GM12891 (cell line): Measurements from ENCODE around the gene PCP4.

ENCODE experiments used
- POLR2A ChIP-seq: IDR thresholded peaks from 2 replicates; pipeline ENCODE4 v1.6.1; 2011; ENCODE audit warnings: low read depth, low read length, control low read depth
- POLR2AphosphoS5 ChIP-seq: IDR thresholded peaks from 2 replicates; pipeline ENCODE4 v1.6.1; 2011; ENCODE audit warnings: low read depth, low read length, control low read depth
- SPI1 ChIP-seq: IDR thresholded peaks from 2 replicates; pipeline ENCODE4 v1.6.1; 2011; ENCODE audit warnings: low read depth, low read length, control low read depth

DNA sequence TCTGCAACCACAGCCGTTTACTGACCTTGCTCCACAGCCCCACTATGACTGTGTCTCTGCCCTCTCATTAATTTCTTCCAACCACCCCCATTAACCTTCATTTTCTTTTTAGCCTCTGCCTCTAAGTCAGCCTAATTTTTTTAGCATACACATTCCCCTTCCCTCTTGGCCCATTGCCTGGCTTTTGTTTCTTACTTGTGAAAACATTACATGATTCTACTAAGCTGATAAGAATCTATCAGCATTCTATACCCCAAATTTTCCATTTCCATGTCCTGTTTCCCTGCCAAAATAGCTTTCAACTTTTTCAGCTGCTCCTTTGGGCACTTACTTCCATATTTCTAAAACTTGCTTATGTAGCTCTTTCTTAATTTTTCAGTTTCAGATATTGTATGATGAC lies 79.8 kb downstream of the PCP4 start:
- no peak for TF ChIP-seq POLR2A
- no peak for TF ChIP-seq POLR2AphosphoS5
- no peak for TF ChIP-seq SPI1
